Testis (tissue), 2 donors: ENCODE results near the gene LTBP1.

Experiments
- CTCF ChIP-seq, 3 experiments: fragments of 450-650 bp in 2 of 3; fragments of 200-600 bp in 1 of 3; sonication (generic) in 1 of 3; IDR thresholded peaks; one replicate each; pipeline ENCODE4 v1.5.1; 2016 to 2019; ENCODE audit warnings: antibody characterized with exemption in 3 of 3, mild to moderate bottlenecking in 2 of 3, moderate library complexity in 1 of 3
- POLR2A ChIP-seq: fragments of 450-650 bp; IDR thresholded peaks from one replicate; pipeline ENCODE4 v1.6.1; 2017; ENCODE audit warnings: antibody characterized with exemption, mild to moderate bottlenecking, moderate library complexity

- no peak for TF ChIP-seq CTCF (IDR thresholded peaks at IDR 0.05)
- TF ChIP-seq POLR2A: no peak
Observed at GRCh38 chr2:33207151-33207740, 260.5 kb downstream of the LTBP1 start.
